Measurements from ENCODE around the gene ADD2.
"Not testable (repeated sequence)": the region's sequence is repeated elsewhere in the genome, so short reads cannot be mapped to it uniquely, and the experiment has no call there.

ADD2 gene

DNA sequence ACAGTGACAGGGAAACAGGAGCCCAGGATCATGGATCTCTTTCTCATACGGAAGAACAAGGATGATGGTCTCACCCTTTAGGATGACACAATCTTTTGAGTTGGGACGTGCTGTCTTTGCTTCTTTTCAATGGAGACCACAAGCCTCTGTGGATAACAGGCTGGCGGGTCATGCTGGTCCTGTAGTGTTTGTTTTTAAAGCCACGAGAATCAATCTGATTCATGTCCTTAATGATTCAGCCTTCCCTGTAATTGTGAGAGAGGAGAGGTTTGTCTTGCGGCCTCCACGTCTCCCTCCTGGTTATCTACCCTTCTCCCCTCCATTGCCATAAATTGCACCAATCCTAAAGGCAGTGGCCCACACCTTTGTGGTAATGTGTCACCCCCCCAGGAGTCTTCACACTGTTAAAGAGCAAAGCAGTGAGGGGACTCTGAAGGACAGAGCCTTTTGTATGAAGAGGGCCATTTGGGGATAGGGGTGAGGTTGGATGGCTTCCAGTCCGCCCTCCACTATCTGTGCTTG is 126.7 kb downstream of the ADD2 start:
- no peak for DNase-seq (ENCODE audit: low read depth in 2 of 2)

DNA sequence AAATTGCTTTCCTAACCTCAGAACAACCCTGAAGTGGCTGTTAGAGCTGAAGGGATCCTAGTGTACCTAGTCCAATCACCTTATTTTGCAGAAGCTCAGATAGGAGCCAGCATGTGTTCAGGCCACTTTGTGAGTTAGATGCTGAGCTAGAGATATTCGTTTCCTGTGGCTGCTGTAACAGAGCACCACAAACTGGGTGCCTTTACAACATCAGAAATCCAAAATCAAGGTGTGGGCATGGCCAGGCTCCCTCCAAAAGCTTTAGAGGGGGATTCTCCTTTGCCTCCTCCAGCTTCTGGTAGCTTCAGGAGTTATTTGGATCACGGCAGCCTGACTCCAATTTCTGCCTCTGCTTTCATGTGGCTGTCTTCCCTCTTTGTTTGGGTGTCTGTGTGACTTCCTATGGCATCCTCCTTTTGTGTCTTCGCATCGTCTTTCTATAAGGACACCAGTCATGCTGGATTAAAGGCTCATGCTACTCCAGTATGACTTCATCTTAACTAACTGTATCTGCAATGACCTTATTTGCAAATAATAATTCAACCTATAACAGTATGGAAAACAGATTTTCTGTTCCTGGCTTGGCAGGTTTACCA is 128.1 kb downstream of the ADD2 start:
- DNase-seq (ENCODE audit: low read depth in 2 of 2): no peak

DNA sequence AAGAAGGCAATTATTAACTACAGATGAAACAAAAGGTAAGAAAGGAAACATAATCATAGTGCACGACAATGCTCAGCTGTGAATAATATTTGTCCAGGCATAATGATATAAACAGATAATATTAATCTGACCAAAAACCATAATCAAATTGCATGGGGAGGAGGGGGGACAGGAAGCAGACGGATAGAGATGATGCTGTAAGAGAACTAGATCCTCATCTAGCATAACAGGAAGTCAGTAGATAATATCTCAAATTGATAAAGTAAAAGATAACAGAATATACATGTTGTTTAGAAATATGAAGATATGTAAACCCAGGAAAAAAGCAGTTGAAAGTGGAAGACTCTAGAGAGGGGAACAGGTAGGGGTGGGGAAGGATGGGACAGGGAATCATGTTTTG is 129.4 kb downstream of the ADD2 start:
- DNase-seq (ENCODE audit: low read depth in 2 of 2): no peak

DNA sequence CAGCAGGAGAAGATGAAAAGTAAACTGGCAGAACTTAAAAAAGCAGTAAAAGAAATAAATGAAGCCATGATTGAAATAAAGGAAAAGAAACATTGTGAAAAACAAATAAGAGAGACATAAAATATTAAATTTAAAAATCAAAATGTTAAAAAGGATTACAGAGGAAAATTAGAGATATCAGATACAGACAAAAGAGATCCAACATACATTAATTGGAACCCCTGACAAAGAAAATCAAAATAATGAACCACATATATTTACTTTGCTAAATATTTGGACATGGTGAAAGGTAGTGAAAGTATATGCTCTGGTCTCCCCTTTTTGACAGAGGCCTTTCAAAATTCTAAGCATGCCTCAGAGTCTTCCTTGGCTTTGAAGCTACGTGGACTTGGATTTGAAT is 134.5 kb downstream of the ADD2 start:
- DNase-seq (ENCODE audit: low read depth in 2 of 2): no peak

DNA sequence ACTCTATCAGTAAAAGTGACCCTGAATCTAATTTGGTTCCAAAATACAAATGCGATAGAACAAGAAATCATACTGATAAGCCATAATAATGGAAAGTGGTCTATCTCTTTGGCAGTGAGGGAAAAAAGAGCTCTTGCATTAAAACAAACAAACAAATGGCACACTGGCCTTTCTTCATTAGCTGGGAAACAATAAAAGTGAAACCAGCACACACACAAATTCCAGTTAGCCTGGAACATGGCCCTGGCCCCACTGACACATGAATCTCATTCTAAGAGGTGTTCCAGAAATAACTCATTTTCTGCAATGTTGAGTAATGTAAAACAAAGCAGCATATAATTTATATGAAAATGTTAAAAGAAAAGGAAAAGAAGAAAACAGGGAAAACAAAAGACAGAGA is 135.0 kb downstream of the ADD2 start:
- DNase-seq (ENCODE audit: low read depth in 2 of 2): no peak

DNA sequence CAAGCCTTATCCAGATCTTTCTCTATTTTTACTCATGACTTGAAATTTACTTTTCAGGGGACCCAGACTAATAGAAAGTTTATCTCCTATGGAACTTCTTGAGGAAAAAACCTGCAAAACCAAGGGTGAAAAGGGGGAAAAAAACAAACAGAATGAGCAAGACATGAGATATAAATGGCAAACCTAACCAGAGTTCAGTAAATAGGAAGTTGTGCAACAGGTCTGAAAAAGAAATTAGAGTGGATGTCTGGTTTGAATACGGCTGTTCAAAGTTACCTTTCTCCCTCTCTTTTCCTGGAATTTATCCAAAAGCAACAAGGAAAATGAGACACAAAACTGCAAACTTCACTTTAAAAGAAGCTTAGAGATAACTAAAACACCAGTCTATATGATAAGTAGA is 135.6 kb downstream of the ADD2 start:
- DNase-seq (ENCODE audit: low read depth in 2 of 2): no peak

DNA sequence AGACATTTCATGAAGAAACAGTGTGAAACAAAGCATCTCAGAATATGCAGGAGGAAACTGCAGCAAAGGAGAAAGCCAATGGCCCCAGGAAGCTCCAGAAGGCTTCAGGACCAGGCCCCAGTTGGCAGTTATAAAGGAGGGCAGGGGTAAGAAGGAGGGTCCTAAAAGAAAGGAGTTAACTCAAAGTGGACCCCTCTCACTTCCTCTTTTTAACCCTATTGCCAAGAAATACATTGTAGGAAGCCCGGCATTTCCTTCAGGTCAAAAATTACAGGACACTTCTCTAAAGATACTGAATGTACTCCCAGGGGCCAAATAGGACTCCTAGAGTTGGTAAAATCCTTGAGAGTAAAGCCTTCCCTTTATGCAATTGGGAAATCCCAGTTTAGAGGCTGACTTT is 137.2 kb downstream of the ADD2 start:
- no peak for DNase-seq (ENCODE audit: low read depth in 2 of 2)

DNA sequence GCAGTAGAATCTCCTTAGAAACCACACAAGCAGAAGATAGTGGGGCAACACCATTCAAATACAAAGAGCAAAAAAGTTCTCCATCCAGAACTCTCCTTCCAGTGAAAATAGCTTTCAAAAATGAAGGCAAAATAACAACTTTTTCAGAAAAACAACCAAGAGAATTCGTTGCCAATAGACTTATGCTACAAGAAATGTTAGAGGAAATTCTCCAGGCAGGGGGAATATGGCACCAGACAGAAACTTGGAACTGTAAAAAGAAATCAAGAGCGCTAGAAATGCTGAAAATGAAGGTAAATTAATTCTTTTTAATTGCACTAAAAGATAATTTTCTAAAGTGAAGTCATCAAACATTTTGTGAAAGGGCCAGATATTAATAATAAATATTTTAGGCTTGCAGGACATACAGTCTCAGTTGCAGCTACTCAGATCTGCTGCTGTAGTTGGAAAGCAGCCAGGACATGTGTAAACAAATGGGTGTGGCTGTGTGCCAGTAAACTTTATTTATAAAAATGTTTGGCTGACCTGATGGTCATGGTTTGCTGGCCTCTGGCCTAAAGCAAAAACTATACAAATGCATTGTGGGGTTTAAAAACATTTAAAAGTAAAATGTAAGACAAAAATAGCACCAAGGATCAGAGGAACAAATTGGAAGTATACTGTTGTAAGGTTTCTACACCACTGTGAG is 140.6 kb downstream of the ADD2 start:
- no peak for DNase-seq (ENCODE audit: low read depth in 2 of 2)

DNA sequence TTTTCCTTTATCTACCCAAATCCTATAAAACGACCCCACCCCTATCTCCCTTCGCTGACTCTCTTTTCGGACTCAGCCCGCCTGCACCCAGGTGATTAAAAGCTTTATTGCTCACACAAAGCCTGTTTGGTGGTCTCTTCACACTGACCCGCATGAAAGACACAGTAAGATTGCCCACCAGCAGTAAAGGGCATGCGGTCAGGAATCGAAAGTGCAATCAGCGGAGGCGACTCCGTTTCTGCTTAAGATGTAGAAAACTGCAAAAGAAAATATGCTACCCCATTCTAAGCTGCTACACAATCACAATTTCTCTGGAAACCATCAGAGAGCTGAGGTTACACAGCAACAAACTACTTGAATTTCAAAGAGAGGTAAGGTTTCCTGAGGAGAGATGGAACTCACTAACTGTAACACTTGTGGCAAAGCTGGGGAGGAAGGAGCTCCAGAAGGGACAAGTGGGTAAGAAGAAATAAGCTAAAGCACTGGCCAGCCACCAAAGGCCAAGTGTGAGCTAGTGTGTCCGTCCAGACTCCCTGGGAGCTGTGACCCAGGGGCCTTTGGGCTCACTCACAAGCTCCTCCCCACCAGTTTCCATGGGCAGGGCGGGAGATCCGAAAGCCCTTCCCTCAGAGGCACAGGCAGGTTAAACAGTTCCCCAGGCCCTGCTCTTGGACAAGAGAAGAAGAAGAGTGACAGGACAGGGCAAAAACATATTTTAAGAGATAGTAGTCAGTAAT is 141.6 kb downstream of the ADD2 start:
- no peak for DNase-seq (ENCODE audit: low read depth in 2 of 2)

DNA sequence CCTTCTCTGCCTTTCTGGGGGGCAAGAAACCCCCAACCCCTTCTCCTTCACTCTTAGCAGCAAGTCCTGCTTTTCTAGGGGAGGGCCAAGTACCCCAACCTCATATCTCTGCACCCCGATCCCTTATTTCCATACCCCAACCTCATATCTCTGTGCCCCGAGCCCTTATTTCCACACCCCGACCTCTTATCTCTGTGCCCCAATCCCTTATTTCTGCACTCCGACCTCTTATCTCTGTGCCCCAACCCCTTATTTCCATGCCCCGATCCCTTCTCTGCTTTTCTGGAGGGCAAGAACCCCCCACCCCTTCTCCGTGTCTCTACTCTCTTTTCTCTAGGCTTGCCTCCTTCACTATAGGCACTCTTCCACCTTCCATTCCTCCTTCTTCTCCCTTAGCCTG is 146.5 kb downstream of the ADD2 start:
- not testable (repeated sequence) for DNase-seq (ENCODE audit: low read depth in 2 of 2)

DNA sequence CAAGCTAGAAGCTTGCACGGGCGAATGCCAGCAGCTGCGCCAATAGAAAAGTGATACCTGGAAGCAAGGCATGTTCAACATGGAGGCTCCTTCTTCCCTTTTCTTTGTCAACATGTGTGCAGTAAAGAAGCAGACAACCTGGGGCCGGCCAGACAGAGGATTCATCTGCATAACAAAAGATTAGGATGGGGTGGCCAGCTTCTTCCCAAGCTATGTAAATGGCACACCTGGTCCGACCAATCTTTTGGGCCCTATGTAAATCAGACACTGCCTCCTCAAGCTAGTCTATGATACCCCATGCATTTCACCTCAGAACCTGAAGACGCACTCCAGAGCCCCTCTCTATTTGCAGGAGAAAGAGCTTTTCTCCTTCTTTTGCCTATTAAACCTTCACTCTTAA is 148.0 kb downstream of the ADD2 start:
- no peak for DNase-seq (ENCODE audit: low read depth in 2 of 2)

DNA sequence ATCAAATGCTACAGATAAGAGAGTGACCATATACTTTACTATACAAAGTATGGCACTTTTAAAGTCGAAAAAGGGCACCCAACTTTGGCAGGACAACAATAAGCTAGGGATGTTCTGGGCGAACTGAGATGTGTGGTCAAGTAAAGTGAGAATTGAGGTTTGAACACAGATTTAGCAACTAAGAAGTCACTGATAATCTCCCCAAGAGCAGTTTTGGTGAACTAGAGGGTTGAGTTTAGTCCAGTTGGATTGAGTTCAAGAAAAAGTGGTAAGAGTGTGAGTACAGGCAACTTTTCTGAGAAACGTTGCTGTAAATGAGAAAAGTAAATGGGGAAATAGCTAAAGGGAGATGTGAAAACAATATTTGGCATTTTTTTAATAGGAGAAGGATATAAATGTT is 148.8 kb downstream of the ADD2 start:
- no peak for DNase-seq (ENCODE audit: low read depth in 2 of 2)

DNA sequence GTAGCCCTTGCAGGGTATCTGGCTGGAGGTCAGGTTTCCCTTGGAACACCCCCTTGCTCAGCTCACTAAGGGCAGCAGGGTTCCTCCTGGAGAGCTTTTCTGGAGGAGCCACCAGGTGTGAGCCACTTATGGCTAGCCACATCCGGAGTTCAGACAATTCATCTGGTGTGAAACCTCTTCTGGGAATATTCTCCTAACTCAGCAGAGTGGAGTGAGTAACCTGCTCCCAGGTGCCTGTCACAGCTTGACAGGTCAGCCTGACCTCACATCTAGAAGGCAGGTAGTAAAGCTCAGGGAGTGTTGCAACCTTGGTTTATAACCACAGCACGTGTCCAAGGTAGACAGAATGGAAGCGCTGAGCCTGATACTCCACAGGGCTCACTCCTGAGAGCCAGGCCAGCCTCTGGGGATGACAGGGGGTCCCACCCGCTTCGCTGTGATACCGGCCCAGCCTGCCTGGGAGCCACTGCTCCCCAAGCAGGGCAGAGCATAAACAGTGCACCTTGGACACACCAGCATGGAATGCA is 151.8 kb downstream of the ADD2 start:
- DNase-seq (ENCODE audit: low read depth in 2 of 2): no peak

DNA sequence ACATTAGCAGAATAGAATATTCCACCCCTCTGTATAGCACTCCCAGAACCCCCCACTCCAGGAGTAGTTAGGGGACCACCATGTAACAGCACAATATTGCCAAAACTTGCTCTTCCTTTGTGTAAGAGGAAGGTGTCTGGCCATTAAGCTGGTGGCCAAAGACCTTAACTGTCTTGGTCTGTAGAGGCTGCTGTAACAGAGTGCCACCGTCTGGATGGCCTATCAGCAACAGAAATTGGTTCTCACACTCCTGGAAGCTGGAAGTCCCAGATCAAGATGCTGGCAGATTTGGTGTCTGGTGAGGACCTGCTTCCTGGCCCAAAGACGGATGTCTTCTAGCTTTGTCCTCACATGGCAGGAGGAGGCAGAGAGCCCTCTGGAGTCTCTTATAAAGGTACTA is 152.8 kb downstream of the ADD2 start:
- no peak for DNase-seq (ENCODE audit: low read depth in 2 of 2)

DNA sequence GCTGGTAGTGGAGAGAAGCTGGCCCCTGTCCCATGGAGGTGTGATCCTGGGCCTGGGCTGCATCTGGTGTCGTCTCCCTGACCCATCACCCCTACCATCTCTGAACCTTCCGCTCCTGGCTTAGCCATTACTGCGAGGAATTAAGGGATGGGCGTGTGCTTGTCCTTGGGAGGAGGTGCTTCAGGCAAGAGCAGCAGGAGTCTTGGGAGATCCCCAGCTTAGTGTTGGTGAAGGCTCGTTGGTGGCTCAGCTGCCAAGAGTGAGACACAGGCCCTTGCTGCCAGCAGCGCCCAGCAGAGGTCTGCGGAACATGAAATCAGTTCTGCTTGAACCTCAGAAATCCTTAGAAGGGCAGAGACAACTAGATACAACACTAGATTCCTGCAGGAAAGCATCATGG is 154.5 kb downstream of the ADD2 start:
- no peak for DNase-seq (ENCODE audit: low read depth in 2 of 2)

DNA sequence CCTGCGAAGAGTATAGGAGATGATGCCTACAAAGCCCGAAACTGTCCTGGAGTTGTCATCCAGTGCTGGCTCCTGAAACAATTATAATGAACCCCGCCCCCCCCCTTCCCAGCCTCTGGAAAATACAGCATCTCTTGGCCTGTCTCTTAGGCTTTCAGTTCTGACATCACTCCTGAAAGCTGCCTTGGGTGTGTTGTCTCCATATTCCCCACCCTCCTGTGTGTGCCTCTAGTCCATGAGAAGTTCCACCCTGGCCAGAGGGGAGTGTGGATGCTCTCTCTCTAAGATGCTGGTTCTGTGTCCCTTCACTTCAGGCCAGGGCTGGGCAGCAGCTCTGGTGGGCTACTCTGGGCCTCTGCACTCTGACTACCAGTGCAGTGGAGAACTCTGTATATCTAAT is 155.4 kb downstream of the ADD2 start:
- DNase-seq (ENCODE audit: low read depth in 2 of 2): no peak

DNA sequence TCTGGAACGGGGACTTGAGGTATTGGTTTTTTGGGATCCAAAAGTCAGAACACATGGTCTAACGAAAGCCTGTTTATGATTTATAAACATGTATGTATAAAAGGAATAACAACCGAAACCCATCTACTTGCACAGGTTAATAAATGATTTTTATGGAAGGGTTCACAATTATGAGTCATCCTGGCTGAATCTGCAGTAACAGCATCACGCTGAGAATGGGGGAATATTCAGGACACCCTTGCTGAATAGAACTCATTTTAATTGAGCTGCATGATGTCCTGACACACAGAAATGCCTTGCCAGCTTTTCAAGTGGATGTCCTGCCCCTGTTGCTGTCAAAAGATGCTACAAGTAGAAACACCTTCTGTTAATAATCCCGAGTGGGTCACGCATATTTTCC is 159.6 kb downstream of the ADD2 start:
- DNase-seq (ENCODE audit: low read depth in 2 of 2): no peak

DNA sequence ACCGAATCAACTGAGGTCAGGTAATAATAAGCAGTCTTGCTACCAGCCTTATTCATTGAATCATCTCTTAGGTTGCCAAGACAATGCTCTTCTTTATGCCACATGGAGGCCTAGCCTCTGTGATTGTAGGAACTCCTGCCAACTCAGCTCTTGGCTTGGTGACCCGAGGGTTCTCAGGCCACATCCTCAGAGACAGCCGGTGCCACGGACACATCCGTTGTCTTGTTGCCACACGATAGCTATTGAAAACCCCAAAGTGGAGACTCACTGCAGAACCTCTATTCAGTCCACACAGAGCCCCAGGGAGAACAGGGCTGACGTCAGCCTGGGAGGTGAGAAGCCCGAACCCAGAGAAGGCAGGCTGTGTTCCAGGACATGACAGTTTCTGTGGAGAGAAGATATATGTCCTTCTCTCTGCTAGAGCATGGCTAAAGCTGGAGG is 160.9 kb downstream of the ADD2 start:
- no peak for DNase-seq (ENCODE audit: low read depth in 2 of 2)

Measured in stimulated activated CD8-positive, alpha-beta memory T cell treated with anti-CD3 and anti-CD28 coated beads, Interleukin-2, amount 100 ng/mL, for 48 hours (primary cell).